ENCODE measurements around the gene KCNMB1. TPM values are rescaled to one million over a fixed set of nuclear protein-coding genes. Genes with fewer than 3 reads are reported as not detected.

The KCNMB1 gene, protein sequence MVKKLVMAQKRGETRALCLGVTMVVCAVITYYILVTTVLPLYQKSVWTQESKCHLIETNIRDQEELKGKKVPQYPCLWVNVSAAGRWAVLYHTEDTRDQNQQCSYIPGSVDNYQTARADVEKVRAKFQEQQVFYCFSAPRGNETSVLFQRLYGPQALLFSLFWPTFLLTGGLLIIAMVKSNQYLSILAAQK
- not detected in 2 replicates for total RNA-seq

DNA sequence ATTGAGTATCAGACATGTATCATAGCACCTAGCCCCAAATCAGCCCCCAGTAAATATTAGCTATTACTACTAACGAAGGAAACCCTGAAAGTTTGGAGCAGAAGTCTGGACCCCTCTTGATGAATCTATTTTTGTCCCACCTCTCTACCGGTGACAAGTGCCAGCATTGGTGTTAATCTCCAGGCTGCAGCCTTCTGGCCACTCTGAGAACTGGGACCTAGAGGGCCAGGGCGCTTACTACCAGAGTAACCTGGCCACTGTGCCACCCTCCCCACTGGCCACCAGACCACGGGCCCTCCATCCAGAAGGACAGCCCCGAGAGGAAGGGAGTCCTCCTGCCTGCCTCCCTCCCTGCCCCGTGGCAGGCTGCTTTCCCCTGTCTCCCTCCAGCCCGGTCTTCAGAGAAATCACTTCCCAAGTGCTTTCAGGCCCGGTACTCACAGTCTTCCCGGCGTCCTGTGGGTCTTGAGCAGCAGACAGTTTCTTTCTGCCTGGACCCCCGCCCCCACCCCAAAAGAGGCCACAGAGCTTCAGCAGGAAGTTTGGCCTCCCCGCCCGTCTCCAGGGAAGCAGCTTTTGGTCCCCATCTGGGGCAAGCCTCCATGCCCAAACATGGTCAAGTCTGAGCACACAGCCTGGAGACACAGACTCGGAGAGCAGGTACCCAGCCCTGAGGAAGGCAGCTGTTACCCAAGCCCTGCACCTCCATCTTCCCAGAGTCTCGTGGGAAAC lies at the start of gene KCNMB1:
KCNMB1 (minus strand) TSS at position 550 of the 732 bp plus-strand sequence. CDS start 3,920 bp downstream, outside the sequence.

Other genes starting within 250 kb of the KCNMB1 start
- not detected in 2 replicates for gene C5orf58, start 156.4 kb downstream of the KCNMB1 start, total RNA-seq
- gene LCP2, start 91.6 kb downstream of the KCNMB1 start, total RNA-seq, result not detected in 2 replicates
- gene KCNIP1, start 114.7 kb upstream of the KCNMB1 start, total RNA-seq, result not detected in 2 replicates

Data from subcutaneous preadipocyte (primary cell).